Sigmoid colon (tissue), 4 donors: ENCODE data around the gene ACTR8.

Experiments
- CTCF ChIP-seq, 4 experiments: fragments of 450-650 bp in 3 of 4; fragments of 200-600 bp in 1 of 4; IDR thresholded peaks; one replicate each; pipeline ENCODE4 v1.5.1; 2016 to 2019; ENCODE audit warnings: antibody characterized with exemption in 4 of 4, mild to moderate bottlenecking in 3 of 4, moderate library complexity in 2 of 4
- POLR2A ChIP-seq, 2 donors: fragments of 450-650 bp; IDR thresholded peaks; one replicate each; pipeline ENCODE4 v1.6.1; 2016; ENCODE audit warnings: antibody characterized with exemption in 2 of 2, mild to moderate bottlenecking in 2 of 2, moderate library complexity in 2 of 2
- POLR2AphosphoS5 ChIP-seq, 4 donors: sonication (generic); formaldehyde crosslinking; IDR thresholded peaks; one replicate each; pipeline ENCODE4 v1.6.1; 2017; ENCODE audit warnings: antibody characterized with exemption in 4 of 4

GRCh38 chr3:53842436-53843194 lies 39.3 kb downstream of the ACTR8 start:
- TF ChIP-seq POLR2AphosphoS5 (IDR thresholded peaks at IDR 0.05) (no peak), CTCF (IDR thresholded peaks at IDR 0.05) (peak in 1 of 4 experiments; percentile 21), POLR2A (IDR thresholded peaks at IDR 0.05) (no peak)
